Tongue (tissue), 3 donors: ENCODE measurements around the gene RBBP9. TPM values are rescaled to one million over a fixed set of nuclear protein-coding genes. Genes with fewer than 3 reads are reported as not detected.
"Not testable (repeated sequence)": the region's sequence is repeated elsewhere in the genome, so short reads cannot be mapped to it uniquely, and the experiment has no call there.

ENCODE experiments used
- DNase-seq: peaks from one replicate; pipeline ENCODE4 v3.0.0-alpha.2; 2015
- small RNA-seq: library from RNA; depleted of rRNA; stranded (forward); fragments of <200 nt; gene quantifications from one replicate; pipeline ENCODE3, GENCODE V24; 2014; ENCODE audit warnings: low replicate concordance
- total RNA-seq: library from RNA; depleted of rRNA; stranded (reverse); fragments of >200 nt; gene quantifications from one replicate; pipeline ENCODE4 v1.2.3, GENCODE V29; 2014

RBBP9 gene
- total RNA-seq, 1 donor from 2014 or later = 11.7 TPM

DNA sequence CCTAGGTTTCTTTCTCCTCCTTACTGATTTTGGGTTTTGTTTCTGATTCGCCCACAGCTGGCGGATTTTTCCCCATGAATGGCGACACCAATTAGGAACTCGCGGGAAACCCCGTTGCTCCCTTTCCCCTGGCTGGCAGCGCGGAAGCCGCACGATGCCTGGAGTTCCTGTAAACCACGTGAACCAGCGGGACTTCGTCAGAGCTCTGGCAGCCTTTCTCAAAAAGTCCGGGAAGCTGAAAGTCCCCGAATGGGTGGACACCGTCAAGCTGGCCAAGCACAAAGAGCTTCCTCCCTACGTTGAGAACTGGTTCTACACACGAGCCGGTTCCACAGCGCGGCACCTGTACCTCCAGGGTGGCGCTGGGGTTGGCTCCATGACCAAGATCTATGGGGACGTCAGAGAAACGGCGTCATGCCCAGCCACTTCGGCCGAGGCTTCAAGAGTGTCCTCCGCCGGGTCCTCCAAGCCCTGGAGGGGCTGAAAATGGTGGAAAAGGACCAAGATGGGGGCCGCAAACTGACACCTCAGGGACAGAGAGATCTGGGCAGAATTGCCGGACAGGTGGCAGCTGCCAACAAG is 7.5 kb upstream of the RBBP9 start:
- peak; percentile 16 for DNase-seq

GRCh38 chr20:18501672-18502071 is 4.6 kb upstream of the RBBP9 start:
- not testable (repeated sequence) for DNase-seq

DNA sequence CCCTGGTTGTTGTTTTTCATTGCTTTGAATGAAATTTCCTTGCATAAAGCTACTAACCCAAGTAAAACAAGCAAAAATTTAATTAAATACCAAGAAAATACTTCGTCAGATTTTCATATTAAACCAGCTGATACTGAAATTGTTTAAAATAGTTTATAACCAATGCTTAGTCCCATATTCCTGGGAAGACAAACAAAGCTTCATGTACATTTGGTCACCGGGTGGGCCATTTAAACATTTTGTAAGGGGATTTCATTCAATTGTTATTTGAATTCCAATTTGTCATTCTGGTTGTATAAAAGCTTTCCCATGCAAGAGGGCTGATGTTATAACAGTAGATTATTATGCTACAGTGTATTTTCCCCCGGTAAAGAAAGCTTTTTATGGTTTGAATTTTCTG is 578 bp upstream of the RBBP9 start:
- DNase-seq = no peak

DNA sequence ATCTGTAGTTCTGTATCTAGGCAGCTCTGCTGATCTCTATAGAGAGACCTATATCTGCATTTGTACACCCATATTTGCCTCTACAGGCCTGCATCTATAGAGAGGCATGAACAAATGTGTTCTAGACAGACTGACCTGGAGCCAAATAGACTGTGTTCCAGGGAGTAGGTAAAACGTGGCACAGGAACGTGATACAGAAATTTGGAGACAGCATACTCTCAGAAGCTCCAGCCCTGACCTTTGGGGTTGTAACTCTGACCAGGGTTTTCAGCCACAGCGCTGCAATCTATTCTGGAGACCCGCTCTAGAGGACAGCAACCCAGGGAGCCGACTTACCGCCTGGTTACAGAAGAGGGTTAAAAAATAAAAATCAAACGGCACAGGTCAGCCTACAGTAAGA is 983 bp downstream of the RBBP9 start:
- DNase-seq = peak; percentile 3

- DNase-seq = no peak
Measured at GRCh38 chr20:18488301-18488700, 8.7 kb downstream of the RBBP9 start.

DNA sequence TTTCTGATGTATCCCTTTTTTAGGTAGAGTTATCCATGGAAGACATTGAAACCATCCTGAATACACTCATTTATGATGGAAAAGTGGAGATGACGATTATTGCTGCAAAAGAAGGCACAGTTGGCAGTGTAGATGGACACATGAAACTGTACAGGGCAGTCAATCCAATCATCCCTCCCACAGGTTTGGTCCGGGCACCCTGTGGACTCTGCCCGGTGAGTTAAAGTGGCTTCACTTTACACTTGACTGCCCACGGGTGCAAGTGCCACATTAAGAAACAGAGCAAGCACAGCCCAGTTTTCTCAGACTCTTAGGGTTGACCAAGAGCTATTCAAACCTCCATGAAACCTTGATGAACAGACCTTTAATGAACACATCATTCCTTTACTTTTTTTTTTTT is 15.4 kb downstream of the RBBP9 start:
- DNase-seq = no peak

DNA sequence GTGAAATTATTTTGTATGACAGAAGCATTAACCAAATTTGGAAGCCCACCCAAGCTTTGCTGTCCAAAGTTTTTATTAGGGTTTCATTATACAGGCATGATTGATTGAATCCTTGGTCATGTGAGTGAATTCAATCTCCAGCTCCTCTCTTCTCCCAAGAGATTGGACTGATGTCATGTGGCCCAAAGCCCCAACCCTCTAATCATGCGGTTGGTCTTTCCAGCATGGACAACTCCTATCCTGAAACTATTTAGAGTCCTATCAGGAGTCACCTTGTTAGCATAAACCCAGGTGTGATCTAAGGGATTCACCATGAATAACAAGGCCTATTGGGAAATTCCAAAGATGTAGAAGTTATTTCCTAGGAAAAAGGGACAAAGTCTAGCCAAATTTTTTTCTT is 19.2 kb downstream of the RBBP9 start:
- no peak for DNase-seq

- DNase-seq = no peak
Measured at GRCh38 chr20:18477218-18477617, 19.8 kb downstream of the RBBP9 start.

DNA sequence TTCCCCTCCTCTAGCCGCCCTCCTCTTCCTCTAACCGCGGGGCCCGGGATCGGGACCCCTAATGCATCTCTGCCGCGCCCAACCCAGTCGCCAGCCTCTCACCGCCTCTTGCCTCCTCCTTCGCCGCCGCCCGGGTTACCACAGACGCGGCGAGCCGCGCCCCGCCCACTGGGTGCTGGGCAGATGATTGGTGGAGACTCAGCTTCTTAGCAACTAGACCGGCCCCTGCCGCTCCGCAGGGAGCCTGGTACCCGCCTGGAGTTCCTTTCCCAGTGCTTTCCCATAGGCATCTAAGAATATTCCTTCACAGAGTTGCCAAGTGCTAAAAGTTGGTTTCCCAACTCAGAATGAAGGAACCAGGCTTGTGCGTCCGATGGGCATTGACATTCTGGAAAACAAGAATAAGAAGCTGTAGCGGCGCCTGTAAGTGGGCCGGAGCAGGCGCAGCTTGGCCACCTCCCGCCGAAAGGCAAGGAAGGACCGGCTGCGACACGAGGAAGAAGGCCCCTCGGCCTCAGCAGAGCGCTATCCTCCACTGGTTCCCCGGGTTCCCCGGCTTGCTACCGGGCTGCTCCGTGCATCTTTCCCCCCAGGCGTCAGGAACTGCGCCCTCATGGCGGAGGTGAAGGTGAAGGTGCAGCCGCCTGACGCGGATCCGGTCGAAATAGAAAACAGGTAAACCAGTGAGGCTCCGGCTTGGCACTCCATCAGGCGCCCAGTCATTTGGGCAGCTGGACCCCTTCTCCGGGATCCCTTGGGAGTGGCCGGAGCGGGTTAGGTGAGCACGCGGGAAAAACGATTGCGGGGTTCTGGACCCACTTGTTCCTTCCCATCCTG is 29.9 kb downstream of the RBBP9 start, which contains the start of the genes DZANK1 and POLR3F:
Gene DZANK1, minus strand, starts transcription at position 137 of the 837 bp plus-strand sequence. CDS start 1,672 bp downstream, outside the sequence.
Gene POLR3F, plus strand, starts transcription at position 497 of the 837 bp plus-strand sequence. Its CDS starts 117 bp downstream, at position 614.
- DNase-seq = peak; percentile 98

- DNase-seq = no peak
Measured at GRCh38 chr20:18466574-18466893, 30.5 kb downstream of the RBBP9 start.

- DNase-seq = no peak
Measured at GRCh38 chr20:18465536-18466200, 31.4 kb downstream of the RBBP9 start.

- no peak for DNase-seq
Measured at GRCh38 chr20:18456600-18456999, 40.4 kb downstream of the RBBP9 start.

DNA sequence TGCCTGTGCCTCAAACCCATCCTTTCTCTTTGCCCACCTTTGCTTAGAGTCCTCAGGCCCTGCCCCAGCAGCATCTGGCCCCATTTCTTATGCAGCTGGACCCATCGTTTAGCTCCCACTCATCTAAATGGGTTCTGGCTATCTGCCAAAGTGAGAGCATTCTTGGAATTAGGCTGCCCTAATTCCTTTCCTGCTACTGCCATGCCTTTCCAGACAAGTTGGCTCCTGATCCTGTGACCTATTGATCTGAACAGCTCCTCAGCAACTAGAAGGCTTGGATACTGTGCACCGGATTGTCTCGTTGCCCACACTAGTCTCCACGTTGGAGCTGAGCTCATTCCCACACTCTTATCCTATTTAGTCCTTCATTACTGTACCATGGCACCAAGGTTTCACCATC is 53.1 kb downstream of the RBBP9 start:
- peak; percentile 20 for DNase-seq

- no peak for DNase-seq
Measured at GRCh38 chr20:18440403-18440802, 56.6 kb downstream of the RBBP9 start.

DNA sequence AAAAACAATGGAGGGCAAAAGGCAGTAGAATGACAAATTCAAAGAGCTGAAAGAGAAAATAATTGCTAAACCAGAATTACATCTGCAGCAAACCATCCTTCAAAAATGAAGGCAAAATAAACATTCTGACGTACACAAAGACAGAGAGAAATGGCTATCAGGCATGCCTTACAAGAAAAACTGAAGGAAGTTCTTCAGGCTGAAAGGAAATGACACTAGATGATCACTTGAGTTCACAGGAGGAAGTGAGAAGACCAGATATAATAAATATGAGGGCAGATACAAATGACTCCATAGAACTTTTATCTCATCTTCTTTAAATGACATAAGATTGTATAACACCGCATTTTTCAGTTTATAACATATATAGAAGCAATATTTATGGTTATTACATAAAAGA is 60.2 kb downstream of the RBBP9 start:
- no peak for DNase-seq

Small RNAs within 50 kb of the gene (small RNA-seq; reads per million reads assigned to genes)
- not detected for gene MIR3192

Other genes with a start within 250 kb of the RBBP9 start
- gene ZNF133, start 208.7 kb downstream of the RBBP9 start, total RNA-seq = 25.8 TPM
- 1.6 TPM for gene DZANK1, start 30.2 kb downstream of the RBBP9 start, total RNA-seq
- 13.3 TPM for gene POLR3F, start 29.8 kb downstream of the RBBP9 start, total RNA-seq
- gene SEC23B, start 10.7 kb upstream of the RBBP9 start, total RNA-seq = 23.5 TPM
- 143 TPM for gene SMIM26, start 70.2 kb upstream of the RBBP9 start, total RNA-seq
- gene DTD1, start 90.8 kb upstream of the RBBP9 start, total RNA-seq = 22.9 TPM